H7 (cell line): Measurements from ENCODE around the gene KIR2DL1. TPM values are rescaled to one million over a fixed set of nuclear protein-coding genes. Genes with fewer than 3 reads are reported as not detected.
"Not testable (repeated sequence)": the region's sequence is repeated elsewhere in the genome, so short reads cannot be mapped to it uniquely, and the experiment has no call there.

Source experiments
- DNase-seq: peaks from one replicate; pipeline ENCODE4 v3.0.0; 2012
- H3K27me3 ChIP-seq: 2 replicates; pipeline ENCODE4 v1.6.0; 2011; ENCODE audit warnings: mild to moderate bottlenecking, low read length; ENCODE audit not compliant: control insufficient read depth, insufficient read depth
- H3K36me3 ChIP-seq: replicated peaks from 2 replicates; pipeline ENCODE4 v1.5.1; 2011; ENCODE audit warnings: low read length; ENCODE audit not compliant: control insufficient read depth, insufficient read depth
- H3K4me3 ChIP-seq: 2 replicates; pipeline ENCODE4 v1.5.1; 2011; ENCODE audit warnings: low read depth, mild to moderate bottlenecking, control low read depth, low read length, moderate library complexity; ENCODE audit not compliant: insufficient read depth
- total RNA-seq: library from RNA; depleted of rRNA; stranded (reverse); fragments of >200 nt; shearing (Covaris generic); gene quantifications from 2 replicates; pipeline ENCODE4 v1.2.3, GENCODE V29; 2014; rRNA removed

KIR2DL1 gene
- total RNA-seq, 1 experiment from 2014 or later = not detected

DNA sequence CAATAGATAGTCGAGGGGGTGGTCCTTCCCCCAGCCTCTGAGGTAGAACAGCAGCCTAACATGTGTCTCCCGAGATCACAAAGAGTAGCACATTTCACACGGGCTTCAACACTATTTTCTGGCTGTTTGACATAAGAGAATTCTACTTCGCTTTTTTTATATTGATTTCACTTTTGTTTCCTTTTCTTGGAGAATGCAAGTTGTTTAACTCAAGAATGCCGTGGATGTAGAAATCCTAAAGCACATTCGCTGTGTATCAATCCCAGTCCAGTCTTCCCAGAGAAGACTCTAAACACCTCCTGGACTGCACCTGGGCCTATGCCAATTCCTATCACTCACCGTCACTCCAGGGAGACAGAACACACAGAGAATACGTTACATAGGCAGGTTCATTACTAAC, 58.5 kb downstream of the KIR2DL1 start:
- not testable (repeated sequence) for DNase-seq, H3K27me3 ChIP-seq, H3K36me3 ChIP-seq, H3K4me3 ChIP-seq

- not testable (repeated sequence) for H3K4me3 ChIP-seq, H3K27me3 ChIP-seq, DNase-seq, H3K36me3 ChIP-seq
These were observed 62.9 kb downstream of the KIR2DL1 start, which contains the start of gene KIR2DS4 for GRCh38 chr19:54832496-54832895. TSS of gene KIR2DS4 (plus strand) at chr19:54832676.

Other genes starting within 250 kb of the KIR2DL1 start
- gene LILRA2, start 196.0 kb upstream of the KIR2DL1 start, total RNA-seq = not detected in 2 replicates
- gene LILRA1, start 176.2 kb upstream of the KIR2DL1 start, total RNA-seq = not detected in 2 replicates
- gene LILRB1, start 139.3 kb upstream of the KIR2DL1 start, total RNA-seq = not detected in 2 replicates
- gene LILRB4, start 106.8 kb upstream of the KIR2DL1 start, total RNA-seq = not detected in 2 replicates
- gene KIR3DL3, start 45.4 kb upstream of the KIR2DL1 start, total RNA-seq = not detected in 2 replicates
- not detected in 2 replicates for gene KIR2DL3, start 31.3 kb upstream of the KIR2DL1 start, total RNA-seq
- not detected in 2 replicates for gene KIR2DL4, start 33.8 kb downstream of the KIR2DL1 start, total RNA-seq
- gene KIR3DL1, start 46.7 kb downstream of the KIR2DL1 start, total RNA-seq = not detected in 2 replicates
- gene KIR2DS4, start 62.9 kb downstream of the KIR2DL1 start, total RNA-seq = not detected in 2 replicates
- gene KIR3DL2, start 80.7 kb downstream of the KIR2DL1 start, total RNA-seq = not detected in 2 replicates
- gene FCAR, start 104.4 kb downstream of the KIR2DL1 start, total RNA-seq = not detected in 2 replicates
- gene NCR1, start 136.4 kb downstream of the KIR2DL1 start, total RNA-seq = 1.8 and 12.6 TPM in 2 replicates
- gene NLRP7, start 177.7 kb downstream of the KIR2DL1 start, total RNA-seq = 1.9 and 3.2 TPM in 2 replicates
- gene NLRP2, start 196.6 kb downstream of the KIR2DL1 start, total RNA-seq = 1.0 and 1.3 TPM in 2 replicates